Stimulated activated CD8-positive, alpha-beta memory T cell treated with anti-CD3 and anti-CD28 coated beads, Interleukin-15, amount 100 ng/mL, for 4 hours (primary cell): ENCODE data around the gene SERPINB5.

Source experiments
- DNase-seq, 2 donors: peaks; one replicate each; pipeline ENCODE4 v3.0.0-alpha.2; 2020; ENCODE audit warnings: low read depth in 2 of 2

The SERPINB5 gene

GRCh38 chr18:63527251-63527650 lies 50.5 kb downstream of the SERPINB5 start:
- DNase-seq, result no peak

GRCh38 chr18:63528863-63529492 lies 52.2 kb downstream of the SERPINB5 start:
- DNase-seq, result no peak

GRCh38 chr18:63532471-63532870 lies 55.7 kb downstream of the SERPINB5 start:
- no peak for DNase-seq

- no peak for DNase-seq
Measured at GRCh38 chr18:63534615-63535014, 57.9 kb downstream of the SERPINB5 start.

- DNase-seq, result no peak
Measured at GRCh38 chr18:63539904-63540510, 63.2 kb downstream of the SERPINB5 start.

GRCh38 chr18:63542069-63542468 lies 65.3 kb downstream of the SERPINB5 start, which contains the start of gene SERPINB12:
SERPINB12 (plus strand) TSS chr18:63542369; CDS start chr18:63556160, 13,791 bp downstream.
- DNase-seq, result no peak

- no peak for DNase-seq
Measured at GRCh38 chr18:63544017-63544416, 67.3 kb downstream of the SERPINB5 start.

GRCh38 chr18:63545000-63545399 lies 68.2 kb downstream of the SERPINB5 start:
- DNase-seq, result no peak

GRCh38 chr18:63550068-63550467 lies 73.3 kb downstream of the SERPINB5 start:
- DNase-seq, result no peak

GRCh38 chr18:63551769-63552168 lies 75.0 kb downstream of the SERPINB5 start:
- DNase-seq, result no peak

- DNase-seq, result no peak
Measured at GRCh38 chr18:63552581-63552980, 75.8 kb downstream of the SERPINB5 start.

- DNase-seq, result no peak
Measured at GRCh38 chr18:63553081-63553480, 76.3 kb downstream of the SERPINB5 start.
